ENCODE data around the gene ACTMAP. TPM values are rescaled to one million over a fixed set of nuclear protein-coding genes. Genes with fewer than 3 reads are reported as not detected.

The ACTMAP gene
- total and polyA plus RNA-seq, 2 of the 13 experiments (the other 11 are each of a cell fraction or from before 2014, with no cell fraction given), result 2.2 to 7.9 TPM

DNA sequence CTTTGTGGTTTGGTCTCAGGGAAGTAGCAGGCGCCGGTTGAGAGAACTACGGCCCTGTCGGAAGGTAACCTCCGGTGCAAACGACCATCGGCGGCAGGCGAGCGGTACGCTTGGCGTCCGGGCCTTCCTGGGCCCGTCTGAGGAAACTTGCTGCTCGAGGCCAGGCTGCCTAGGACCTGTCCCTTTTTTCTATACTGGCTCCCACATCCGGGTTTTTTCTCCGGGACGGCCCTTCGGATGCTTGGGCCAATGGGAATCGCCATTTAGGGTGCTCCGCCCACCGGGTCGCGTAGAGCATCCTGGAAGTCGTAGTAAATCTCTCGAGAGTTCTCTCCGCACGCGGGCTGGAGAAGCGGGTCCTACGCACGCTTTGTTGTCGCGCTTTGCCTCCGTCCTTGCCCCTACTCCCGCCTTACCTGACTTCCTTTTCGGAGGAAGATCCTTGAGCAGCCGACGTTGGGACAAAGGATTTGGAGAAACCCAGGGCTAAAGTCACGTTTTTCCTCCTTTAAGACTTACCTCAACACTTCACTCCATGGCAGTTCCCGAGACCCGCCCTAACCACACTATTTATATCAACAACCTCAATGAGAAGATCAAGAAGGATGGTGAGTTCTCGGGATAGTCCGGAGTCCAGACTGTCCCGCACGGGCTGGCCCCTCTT lies 729 bp upstream of the ACTMAP start, which contains the start of gene SNRPA (continued):
- TF ChIP-seq HNRNPK (IDR thresholded peaks at IDR 0.05; ENCODE audit: low read depth, low read length, poor library complexity, severe bottlenecking) (no peak), SETDB1 (CRISPR knock-in tag; IDR thresholded peaks at IDR 0.05; ENCODE audit: borderline replicate concordance) (no peak), ZNF451 (CRISPR knock-in tag; IDR thresholded peaks at IDR 0.05) (no peak), CHCHD3 (CRISPR knock-in tag; IDR thresholded peaks at IDR 0.05) (no peak), RFX5 (IDR thresholded peaks at IDR 0.05; ENCODE audit: low read depth, low read length) (no peak), FLYWCH1 (CRISPR knock-in tag; IDR thresholded peaks at IDR 0.05) (no peak), SMC3 (IDR thresholded peaks at IDR 0.05; ENCODE audit: low read length) (no peak), MED13 (CRISPR knock-in tag; IDR thresholded peaks at IDR 0.05) (peak; percentile 69; the same call in 1 of the 2 replicates), ZBTB42 (CRISPR knock-in tag; IDR thresholded peaks at IDR 0.05) (no peak), ZBTB1 (CRISPR knock-in tag; IDR thresholded peaks at IDR 0.05; ENCODE audit: borderline replicate concordance) (no peak), POLR2G (IDR thresholded peaks at IDR 0.05; ENCODE audit: low read depth, low read length) (peak; percentile 84), PCBP2 (optimal IDR thresholded peaks at IDR 0.05; ENCODE audit: low read depth, low read length, poor library complexity, severe bottlenecking) (no peak), ZNF335 (CRISPR knock-in tag; IDR thresholded peaks at IDR 0.05) (no peak; the same call in 1 of the 2 replicates)
- TF ChIP-seq, protein P1, sequence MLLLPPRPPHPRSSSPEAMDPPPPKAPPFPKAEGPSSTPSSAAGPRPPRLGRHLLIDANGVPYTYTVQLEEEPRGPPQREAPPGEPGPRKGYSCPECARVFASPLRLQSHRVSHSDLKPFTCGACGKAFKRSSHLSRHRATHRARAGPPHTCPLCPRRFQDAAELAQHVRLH (CRISPR knock-in tag; IDR thresholded peaks at IDR 0.05; ENCODE audit: borderline replicate concordance, low read depth), result 0 out of 2 replicates have a peak, but pooled peaks have one; percentile 27
- TF ChIP-seq, protein P2, sequence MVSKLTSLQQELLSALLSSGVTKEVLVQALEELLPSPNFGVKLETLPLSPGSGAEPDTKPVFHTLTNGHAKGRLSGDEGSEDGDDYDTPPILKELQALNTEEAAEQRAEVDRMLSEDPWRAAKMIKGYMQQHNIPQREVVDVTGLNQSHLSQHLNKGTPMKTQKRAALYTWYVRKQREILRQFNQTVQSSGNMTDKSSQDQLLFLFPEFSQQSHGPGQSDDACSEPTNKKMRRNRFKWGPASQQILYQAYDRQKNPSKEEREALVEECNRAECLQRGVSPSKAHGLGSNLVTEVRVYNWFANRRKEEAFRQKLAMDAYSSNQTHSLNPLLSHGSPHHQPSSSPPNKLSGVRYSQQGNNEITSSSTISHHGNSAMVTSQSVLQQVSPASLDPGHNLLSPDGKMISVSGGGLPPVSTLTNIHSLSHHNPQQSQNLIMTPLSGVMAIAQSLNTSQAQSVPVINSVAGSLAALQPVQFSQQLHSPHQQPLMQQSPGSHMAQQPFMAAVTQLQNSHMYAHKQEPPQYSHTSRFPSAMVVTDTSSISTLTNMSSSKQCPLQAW (CRISPR knock-in tag; IDR thresholded peaks at IDR 0.05), result 0 out of 2 replicates have a peak, but pooled peaks have one; percentile 39
- TF ChIP-seq, protein P3, sequence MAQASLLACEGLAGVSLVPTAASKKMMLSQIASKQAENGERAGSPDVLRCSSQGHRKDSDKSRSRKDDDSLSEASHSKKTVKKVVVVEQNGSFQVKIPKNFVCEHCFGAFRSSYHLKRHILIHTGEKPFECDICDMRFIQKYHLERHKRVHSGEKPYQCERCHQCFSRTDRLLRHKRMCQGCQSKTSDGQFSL (CRISPR knock-in tag; IDR thresholded peaks at IDR 0.05), result no peak
- TF ChIP-seq, protein P4, sequence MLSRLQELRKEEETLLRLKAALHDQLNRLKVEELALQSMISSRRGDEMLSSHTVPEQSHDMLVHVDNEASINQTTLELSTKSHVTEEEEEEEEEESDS (CRISPR knock-in tag; IDR thresholded peaks at IDR 0.05; ENCODE audit: borderline replicate concordance), result no peak
- TF ChIP-seq, protein P5, sequence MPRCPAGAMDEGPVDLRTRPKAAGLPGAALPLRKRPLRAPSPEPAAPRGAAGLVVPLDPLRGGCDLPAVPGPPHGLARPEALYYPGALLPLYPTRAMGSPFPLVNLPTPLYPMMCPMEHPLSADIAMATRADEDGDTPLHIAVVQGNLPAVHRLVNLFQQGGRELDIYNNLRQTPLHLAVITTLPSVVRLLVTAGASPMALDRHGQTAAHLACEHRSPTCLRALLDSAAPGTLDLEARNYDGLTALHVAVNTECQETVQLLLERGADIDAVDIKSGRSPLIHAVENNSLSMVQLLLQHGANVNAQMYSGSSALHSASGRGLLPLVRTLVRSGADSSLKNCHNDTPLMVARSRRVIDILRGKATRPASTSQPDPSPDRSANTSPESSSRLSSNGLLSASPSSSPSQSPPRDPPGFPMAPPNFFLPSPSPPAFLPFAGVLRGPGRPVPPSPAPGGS (CRISPR knock-in tag; IDR thresholded peaks at IDR 0.05), result no peak
- TF ChIP-seq, protein P6, sequence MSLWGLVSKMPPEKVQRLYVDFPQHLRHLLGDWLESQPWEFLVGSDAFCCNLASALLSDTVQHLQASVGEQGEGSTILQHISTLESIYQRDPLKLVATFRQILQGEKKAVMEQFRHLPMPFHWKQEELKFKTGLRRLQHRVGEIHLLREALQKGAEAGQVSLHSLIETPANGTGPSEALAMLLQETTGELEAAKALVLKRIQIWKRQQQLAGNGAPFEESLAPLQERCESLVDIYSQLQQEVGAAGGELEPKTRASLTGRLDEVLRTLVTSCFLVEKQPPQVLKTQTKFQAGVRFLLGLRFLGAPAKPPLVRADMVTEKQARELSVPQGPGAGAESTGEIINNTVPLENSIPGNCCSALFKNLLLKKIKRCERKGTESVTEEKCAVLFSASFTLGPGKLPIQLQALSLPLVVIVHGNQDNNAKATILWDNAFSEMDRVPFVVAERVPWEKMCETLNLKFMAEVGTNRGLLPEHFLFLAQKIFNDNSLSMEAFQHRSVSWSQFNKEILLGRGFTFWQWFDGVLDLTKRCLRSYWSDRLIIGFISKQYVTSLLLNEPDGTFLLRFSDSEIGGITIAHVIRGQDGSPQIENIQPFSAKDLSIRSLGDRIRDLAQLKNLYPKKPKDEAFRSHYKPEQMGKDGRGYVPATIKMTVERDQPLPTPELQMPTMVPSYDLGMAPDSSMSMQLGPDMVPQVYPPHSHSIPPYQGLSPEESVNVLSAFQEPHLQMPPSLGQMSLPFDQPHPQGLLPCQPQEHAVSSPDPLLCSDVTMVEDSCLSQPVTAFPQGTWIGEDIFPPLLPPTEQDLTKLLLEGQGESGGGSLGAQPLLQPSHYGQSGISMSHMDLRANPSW (CRISPR knock-in tag; IDR thresholded peaks at IDR 0.05; ENCODE audit: borderline replicate concordance), result no peak
- TF ChIP-seq, protein P7, sequence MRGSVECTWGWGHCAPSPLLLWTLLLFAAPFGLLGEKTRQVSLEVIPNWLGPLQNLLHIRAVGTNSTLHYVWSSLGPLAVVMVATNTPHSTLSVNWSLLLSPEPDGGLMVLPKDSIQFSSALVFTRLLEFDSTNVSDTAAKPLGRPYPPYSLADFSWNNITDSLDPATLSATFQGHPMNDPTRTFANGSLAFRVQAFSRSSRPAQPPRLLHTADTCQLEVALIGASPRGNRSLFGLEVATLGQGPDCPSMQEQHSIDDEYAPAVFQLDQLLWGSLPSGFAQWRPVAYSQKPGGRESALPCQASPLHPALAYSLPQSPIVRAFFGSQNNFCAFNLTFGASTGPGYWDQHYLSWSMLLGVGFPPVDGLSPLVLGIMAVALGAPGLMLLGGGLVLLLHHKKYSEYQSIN (CRISPR knock-in tag; IDR thresholded peaks at IDR 0.05; ENCODE audit: borderline replicate concordance), result no peak
- TF ChIP-seq, protein P8, sequence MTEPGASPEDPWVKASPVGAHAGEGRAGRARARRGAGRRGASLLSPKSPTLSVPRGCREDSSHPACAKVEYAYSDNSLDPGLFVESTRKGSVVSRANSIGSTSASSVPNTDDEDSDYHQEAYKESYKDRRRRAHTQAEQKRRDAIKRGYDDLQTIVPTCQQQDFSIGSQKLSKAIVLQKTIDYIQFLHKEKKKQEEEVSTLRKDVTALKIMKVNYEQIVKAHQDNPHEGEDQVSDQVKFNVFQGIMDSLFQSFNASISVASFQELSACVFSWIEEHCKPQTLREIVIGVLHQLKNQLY (CRISPR knock-in tag; IDR thresholded peaks at IDR 0.05), result no peak
